GM21360 (cell line): Measurements from ENCODE around the gene TUBA4A.

ENCODE experiments used
- ATAC-seq: cut with Tn5 transposase; IDR thresholded peaks from one replicate; pipeline ENCODE4 v1.9.1; 2021; ENCODE audit warnings: mild to moderate bottlenecking, moderate library complexity; ENCODE audit not compliant: unreplicated experiment

The TUBA4A gene

GRCh38 chr2:219244789-219245147, 8.9 kb downstream of the TUBA4A start:
- no peak for ATAC-seq

GRCh38 chr2:219243291-219243761, 10.4 kb downstream of the TUBA4A start:
- ATAC-seq: no peak

- ATAC-seq: no peak
Observed at GRCh38 chr2:219234331-219234730, 19.4 kb downstream of the TUBA4A start.

- no peak for ATAC-seq
Observed at GRCh38 chr2:219230059-219230540, 23.6 kb downstream of the TUBA4A start.

- ATAC-seq: peak; percentile 93
Observed at GRCh38 chr2:219229305-219230058, 24.2 kb downstream of the TUBA4A start, which contains the start of the genes ANKZF1 and ATG9A. TSS of gene ANKZF1 (plus strand) at chr2:219229806. CDS start at chr2:219230258, 452 bp downstream. TSS of gene ATG9A (minus strand) at chr2:219229636. CDS start at chr2:219228024, 1,612 bp downstream.

GRCh38 chr2:219228911-219229304, 24.8 kb downstream of the TUBA4A start:
- ATAC-seq: peak; percentile 18

- ATAC-seq: no peak
Observed at GRCh38 chr2:219228041-219228910, 25.4 kb downstream of the TUBA4A start.

GRCh38 chr2:219225350-219225749, 28.4 kb downstream of the TUBA4A start:
- ATAC-seq: no peak

GRCh38 chr2:219223831-219224610, 29.7 kb downstream of the TUBA4A start:
- ATAC-seq: no peak

GRCh38 chr2:219221957-219222518, 31.7 kb downstream of the TUBA4A start:
- no peak for ATAC-seq

- no peak for ATAC-seq
Observed at GRCh38 chr2:219220652-219221402, 32.9 kb downstream of the TUBA4A start.

GRCh38 chr2:219219784-219220532, 33.8 kb downstream of the TUBA4A start:
- ATAC-seq: no peak

- peak; percentile 58 for ATAC-seq
Observed at GRCh38 chr2:219218732-219219701, 34.7 kb downstream of the TUBA4A start, which contains the start of gene ABCB6. TSS of gene ABCB6 (minus strand) at chr2:219218958. CDS start at chr2:219218673, 285 bp downstream.

GRCh38 chr2:219218217-219218731, 35.4 kb downstream of the TUBA4A start:
- peak; percentile 26 for ATAC-seq

- ATAC-seq: no peak
Observed at GRCh38 chr2:219216535-219216915, 37.2 kb downstream of the TUBA4A start.

- no peak for ATAC-seq
Observed at GRCh38 chr2:219215871-219216534, 37.7 kb downstream of the TUBA4A start.

- no peak for ATAC-seq
Observed at GRCh38 chr2:219214786-219215185, 38.9 kb downstream of the TUBA4A start.
